Activated B cell treated with CpG ODN at 0.5 μM for 24 hours (primary cell): ENCODE results near the gene S100A6. TPM values are rescaled to one million over a fixed set of nuclear protein-coding genes. Genes with fewer than 3 reads are reported as not detected.
"Not testable (repeated sequence)": the region's sequence is repeated elsewhere in the genome, so short reads cannot be mapped to it uniquely, and the experiment has no call there.

Experiments used
- ATAC-seq: fragments of 200-7000 bp; cut with Tn5 transposase; one replicate; pipeline ENCODE4 v1.10.0; 2021; ENCODE audit warnings: low read depth, mild to moderate bottlenecking, moderate library complexity
- CTCF ChIA-PET: fragments of 350-600 bp; sonication (Branson Sonifier 250); formaldehyde crosslinking; loops from one replicate; lab custom pipeline; 2021; ENCODE audit warnings: antibody characterized with exemption; lab: Charles Lee
- POLR2A ChIA-PET: fragments of 350-600 bp; sonication (Branson Sonifier 250); formaldehyde crosslinking; loops from one replicate; lab custom pipeline; 2021; ENCODE audit warnings: antibody characterized with exemption; lab: Charles Lee
- DNase-seq: peaks from one replicate; pipeline ENCODE4 v3.0.0; 2022
- H3K27ac Mint-ChIP-seq: one replicate; pipeline ENCODE4 v1.8.0; 2020; ENCODE audit warnings: mixed read lengths
- H3K27me3 Mint-ChIP-seq: one replicate; pipeline ENCODE4 v1.8.0; 2021; ENCODE audit warnings: mixed read lengths
- H3K36me3 Mint-ChIP-seq: one replicate; pipeline ENCODE4 v1.8.0; 2021; ENCODE audit warnings: low read depth, mixed read lengths
- H3K4me1 Mint-ChIP-seq: one replicate; pipeline ENCODE4 v1.8.0; 2021; ENCODE audit warnings: mixed read lengths
- H3K4me3 Mint-ChIP-seq: one replicate; pipeline ENCODE4 v1.8.0; 2020; ENCODE audit warnings: mild to moderate bottlenecking, mixed read lengths
- H3K9me3 Mint-ChIP-seq: one replicate; pipeline ENCODE4 v1.8.0; 2020; ENCODE audit warnings: mixed read lengths
- CTCF ChIP-seq: fragments of 200-600 bp; IDR thresholded peaks from one replicate; pipeline ENCODE4 v1.8.0; 2022; ENCODE audit warnings: antibody characterized with exemption, mild to moderate bottlenecking
- intact Hi-C: fragments of 100-400 bp; cut with micrococcal nuclease; formaldehyde crosslinking; loops from one replicate; pipeline ENCODE4 v1.15.1; 2024
- total RNA-seq: library from RNA; stranded (reverse); gene quantifications from 2 replicates; pipeline ENCODE4 v1.2.3, GENCODE V29; 2022

Gene S100A6
- total RNA-seq, 1 donor from 2014 or later: 166 TPM

- POLR2A ChIA-PET: interaction anchor here (0.6 to 4.3 kb wide), 4 partner anchors 12 to 109 kb away, joined by 3 to 115 read pairs (median 26); partner anchors contain the start of genes S100A4 and S100A6
- DNase-seq: no peak
Measured at GRCh38 chr1:153563991-153564390, 28.2 kb upstream of the S100A6 start.

GRCh38 chr1:153563483-153563901 is 27.7 kb upstream of the S100A6 start:
- TF ChIP-seq CTCF: no peak
- no peaks in the 10 kb centered on the region for H3K9me3 Mint-ChIP-seq
- no peaks in the 10 kb centered on the region for H3K27me3 Mint-ChIP-seq

More at GRCh38 chr1:153563991-153564390, 28.2 kb upstream of the S100A6 start:
- H3K4me3 Mint-ChIP-seq: no peak overlapping the region
- no peak for TF ChIP-seq CTCF
- ATAC-seq: no peak
- H3K4me1 Mint-ChIP-seq: peaks cover 36% of the 10 kb centered on the region
- H3K36me3 Mint-ChIP-seq: no peaks in the 10 kb centered on the region
- H3K9me3 Mint-ChIP-seq: no peaks in the 10 kb centered on the region
- CTCF ChIA-PET: interaction anchor here (1.0 to 1.2 kb wide), 3 partner anchors 8 to 31 kb away, joined by 3 to 4 read pairs (median 3); partner anchors contain the start of gene S100A6
- H3K27ac Mint-ChIP-seq: no peak overlapping the region
- intact Hi-C loops: no loop called here
- no peaks in the 10 kb centered on the region for H3K27me3 Mint-ChIP-seq

GRCh38 chr1:153562021-153562420 is 26.2 kb upstream of the S100A6 start:
- H3K4me3 Mint-ChIP-seq, intact Hi-C loops, H3K27me3 Mint-ChIP-seq, H3K9me3 Mint-ChIP-seq, H3K27ac Mint-ChIP-seq, ATAC-seq, DNase-seq, H3K36me3 Mint-ChIP-seq: not testable (repeated sequence)
- CTCF ChIA-PET: interaction anchor here (1.4 kb wide), 1 partner anchor 29 kb away, joined by 4 read pairs; no protein-coding TSS in a partner anchor
- POLR2A ChIA-PET: interaction anchor here (0.6 to 0.9 kb wide), 2 partner anchors 23 to 425 kb away, joined by 3 to 4 read pairs; no protein-coding TSS in a partner anchor
- H3K4me1 Mint-ChIP-seq: peaks cover 21% of the 10 kb centered on the region

More at GRCh38 chr1:153563483-153563901, 27.7 kb upstream of the S100A6 start:
- ChIA-PET CTCF (interaction anchor here (1.0 to 1.2 kb wide), 3 partner anchors 9 to 30 kb away, joined by 3 to 4 read pairs (median 3); partner anchors contain the start of gene S100A6), POLR2A (interaction anchor here (0.6 to 4.3 kb wide), 4 partner anchors 13 to 109 kb away, joined by 3 to 115 read pairs (median 26); partner anchors contain the start of genes S100A4 and S100A6)
- peaks cover 32% of the 10 kb centered on the region for H3K4me1 Mint-ChIP-seq
- no peak for DNase-seq
- ATAC-seq: no peak
- no peak overlapping the region for H3K27ac Mint-ChIP-seq
- no peak overlapping the region for H3K4me3 Mint-ChIP-seq
- no peaks in the 10 kb centered on the region for H3K36me3 Mint-ChIP-seq
- intact Hi-C loops: no loop called here

- Mint-ChIP-seq H3K27ac (no peak overlapping the region), H3K36me3 (no peaks in the 10 kb centered on the region), H3K9me3 (no peaks in the 10 kb centered on the region), H3K27me3 (no peaks in the 10 kb centered on the region), H3K4me3 (no peak overlapping the region), H3K4me1 (peaks cover 16% of the 10 kb centered on the region)
- no peak for TF ChIP-seq CTCF
- DNase-seq (no peak), ATAC-seq (no peak)
- ChIA-PET POLR2A (no interaction called here), CTCF (interaction anchor here (1.4 kb wide), 1 partner anchor 28 kb away, joined by 4 read pairs; no protein-coding TSS in a partner anchor)
- intact Hi-C loops: no loop called here
Measured at GRCh38 chr1:153561466-153561985, 25.7 kb upstream of the S100A6 start.

GRCh38 chr1:153560771-153561465 is 25.1 kb upstream of the S100A6 start:
- no peak for DNase-seq
- Mint-ChIP-seq H3K27ac (no peak overlapping the region), H3K27me3 (no peaks in the 10 kb centered on the region), H3K9me3 (no peaks in the 10 kb centered on the region), H3K36me3 (no peaks in the 10 kb centered on the region), H3K4me1 (peaks cover 11% of the 10 kb centered on the region), H3K4me3 (no peak overlapping the region)
- CTCF ChIA-PET: interaction anchor here (1.4 kb wide), 1 partner anchor 28 kb away, joined by 4 read pairs; no protein-coding TSS in a partner anchor
- intact Hi-C loops: no loop called here
- no peak for TF ChIP-seq CTCF
- POLR2A ChIA-PET: no interaction called here
- no peak for ATAC-seq
